Measurements from ENCODE around the gene CDIPT. TPM values are rescaled to one million over a fixed set of nuclear protein-coding genes. Genes with fewer than 3 reads are reported as not detected.

The CDIPT gene
- total and polyA plus RNA-seq, 2 of the 13 experiments (the other 11 are each of a cell fraction or from before 2014, with no cell fraction given), result 54.9 to 97.5 TPM

DNA sequence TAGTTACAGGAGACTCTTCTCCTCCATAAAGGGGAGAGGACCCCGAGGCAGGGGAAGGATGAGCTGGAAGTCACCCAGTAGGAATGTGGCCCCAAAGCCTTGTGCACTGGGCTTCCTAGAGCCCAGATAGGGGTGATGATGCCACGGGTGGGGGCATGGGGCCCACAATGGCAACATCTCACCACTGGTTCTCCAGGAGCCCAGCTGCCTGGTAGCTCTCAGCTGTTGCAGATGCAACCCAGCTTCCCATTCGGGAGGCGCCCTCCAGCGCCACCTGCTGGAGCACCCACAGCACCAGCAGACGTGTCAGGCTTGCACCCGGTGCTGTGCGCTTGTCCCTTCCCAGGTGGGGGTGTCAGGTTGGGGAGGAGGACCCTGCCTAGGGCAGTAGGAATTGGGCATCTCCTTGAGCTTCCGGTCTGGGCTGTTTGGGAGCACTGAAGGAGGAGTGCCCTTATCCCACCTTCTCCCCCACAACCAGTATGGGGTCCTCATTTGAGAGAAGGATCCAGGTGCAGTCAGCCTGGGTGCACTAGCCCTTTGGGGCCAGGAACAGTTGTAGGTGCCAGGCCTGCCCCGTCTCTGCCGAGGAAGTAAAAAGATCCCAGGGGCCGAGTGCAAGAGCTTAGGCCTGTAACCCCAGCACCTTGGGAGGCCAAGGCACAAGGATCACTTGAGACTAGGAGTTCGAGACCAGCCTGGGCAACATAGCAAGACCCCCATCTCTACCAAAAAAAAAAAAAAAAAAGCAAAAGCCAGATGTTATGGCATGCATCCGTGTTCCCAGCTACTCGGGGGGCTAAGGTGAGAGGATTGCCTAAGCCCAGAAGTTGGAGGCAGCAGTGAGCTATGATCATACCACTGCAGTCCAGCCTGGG lies 14.4 kb downstream of the CDIPT start (continued):
- TF ChIP-seq ATF2 (CRISPR knock-in tag; IDR thresholded peaks at IDR 0.05), result peak; percentile 74
- TF ChIP-seq MEF2D (CRISPR knock-in tag; IDR thresholded peaks at IDR 0.05), result no peak
- TF ChIP-seq PAWR (CRISPR knock-in tag; IDR thresholded peaks at IDR 0.05; ENCODE audit: borderline replicate concordance), result no peak
- TF ChIP-seq MLX (CRISPR knock-in tag; IDR thresholded peaks at IDR 0.05), result no peak
- no peak for TF ChIP-seq ATF1 (CRISPR knock-in tag; IDR thresholded peaks at IDR 0.05)
- no peak for TF ChIP-seq SMARCE1 (IDR thresholded peaks at IDR 0.05; ENCODE audit: borderline replicate concordance)
- TF ChIP-seq SP1 (IDR thresholded peaks at IDR 0.05), result no peak
- TF ChIP-seq SP1 (CRISPR knock-in tag; IDR thresholded peaks at IDR 0.05), result no peak; the same call in 1 of the 2 replicates
- TF ChIP-seq FOSL1 (CRISPR knock-in tag; IDR thresholded peaks at IDR 0.05; ENCODE audit: borderline replicate concordance), result no peak
- no peak for TF ChIP-seq HCFC1 (IDR thresholded peaks at IDR 0.05; ENCODE audit: low read depth, low read length)
- TF ChIP-seq NR1H2 (CRISPR knock-in tag; IDR thresholded peaks at IDR 0.05; ENCODE audit: borderline replicate concordance, low read depth), result no peak
- peak; percentile 57; the same call in 1 of the 2 replicates for TF ChIP-seq RXRB (CRISPR knock-in tag; IDR thresholded peaks at IDR 0.05; ENCODE audit: borderline replicate concordance)
- no peak for TF ChIP-seq PHF21A (CRISPR knock-in tag; IDR thresholded peaks at IDR 0.05)
- TF ChIP-seq, protein P1, sequence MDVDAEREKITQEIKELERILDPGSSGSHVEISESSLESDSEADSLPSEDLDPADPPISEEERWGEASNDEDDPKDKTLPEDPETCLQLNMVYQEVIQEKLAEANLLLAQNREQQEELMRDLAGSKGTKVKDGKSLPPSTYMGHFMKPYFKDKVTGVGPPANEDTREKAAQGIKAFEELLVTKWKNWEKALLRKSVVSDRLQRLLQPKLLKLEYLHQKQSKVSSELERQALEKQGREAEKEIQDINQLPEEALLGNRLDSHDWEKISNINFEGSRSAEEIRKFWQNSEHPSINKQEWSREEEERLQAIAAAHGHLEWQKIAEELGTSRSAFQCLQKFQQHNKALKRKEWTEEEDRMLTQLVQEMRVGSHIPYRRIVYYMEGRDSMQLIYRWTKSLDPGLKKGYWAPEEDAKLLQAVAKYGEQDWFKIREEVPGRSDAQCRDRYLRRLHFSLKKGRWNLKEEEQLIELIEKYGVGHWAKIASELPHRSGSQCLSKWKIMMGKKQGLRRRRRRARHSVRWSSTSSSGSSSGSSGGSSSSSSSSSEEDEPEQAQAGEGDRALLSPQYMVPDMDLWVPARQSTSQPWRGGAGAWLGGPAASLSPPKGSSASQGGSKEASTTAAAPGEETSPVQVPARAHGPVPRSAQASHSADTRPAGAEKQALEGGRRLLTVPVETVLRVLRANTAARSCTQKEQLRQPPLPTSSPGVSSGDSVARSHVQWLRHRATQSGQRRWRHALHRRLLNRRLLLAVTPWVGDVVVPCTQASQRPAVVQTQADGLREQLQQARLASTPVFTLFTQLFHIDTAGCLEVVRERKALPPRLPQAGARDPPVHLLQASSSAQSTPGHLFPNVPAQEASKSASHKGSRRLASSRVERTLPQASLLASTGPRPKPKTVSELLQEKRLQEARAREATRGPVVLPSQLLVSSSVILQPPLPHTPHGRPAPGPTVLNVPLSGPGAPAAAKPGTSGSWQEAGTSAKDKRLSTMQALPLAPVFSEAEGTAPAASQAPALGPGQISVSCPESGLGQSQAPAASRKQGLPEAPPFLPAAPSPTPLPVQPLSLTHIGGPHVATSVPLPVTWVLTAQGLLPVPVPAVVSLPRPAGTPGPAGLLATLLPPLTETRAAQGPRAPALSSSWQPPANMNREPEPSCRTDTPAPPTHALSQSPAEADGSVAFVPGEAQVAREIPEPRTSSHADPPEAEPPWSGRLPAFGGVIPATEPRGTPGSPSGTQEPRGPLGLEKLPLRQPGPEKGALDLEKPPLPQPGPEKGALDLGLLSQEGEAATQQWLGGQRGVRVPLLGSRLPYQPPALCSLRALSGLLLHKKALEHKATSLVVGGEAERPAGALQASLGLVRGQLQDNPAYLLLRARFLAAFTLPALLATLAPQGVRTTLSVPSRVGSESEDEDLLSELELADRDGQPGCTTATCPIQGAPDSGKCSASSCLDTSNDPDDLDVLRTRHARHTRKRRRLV (CRISPR knock-in tag; IDR thresholded peaks at IDR 0.05), result no peak
- no peak for TF ChIP-seq NR2F6 (IDR thresholded peaks at IDR 0.05)
- TF ChIP-seq NR2F6 (CRISPR knock-in tag; IDR thresholded peaks at IDR 0.05), result no peak; the same call in 1 of the 2 replicates
- no peak for TF ChIP-seq GABPA (IDR thresholded peaks at IDR 0.05; ENCODE audit: low read depth, low read length)
- TF ChIP-seq GABPA (CRISPR knock-in tag; IDR thresholded peaks at IDR 0.05; ENCODE audit: low read depth), result no peak
- peak; percentile 44; the same call in 1 of the 2 replicates for TF ChIP-seq ETV5 (CRISPR knock-in tag; IDR thresholded peaks at IDR 0.05; ENCODE audit: borderline replicate concordance)
- no peak for TF ChIP-seq SP140L (CRISPR knock-in tag; IDR thresholded peaks at IDR 0.05; ENCODE audit: borderline replicate concordance)
- TF ChIP-seq, protein P2, sequence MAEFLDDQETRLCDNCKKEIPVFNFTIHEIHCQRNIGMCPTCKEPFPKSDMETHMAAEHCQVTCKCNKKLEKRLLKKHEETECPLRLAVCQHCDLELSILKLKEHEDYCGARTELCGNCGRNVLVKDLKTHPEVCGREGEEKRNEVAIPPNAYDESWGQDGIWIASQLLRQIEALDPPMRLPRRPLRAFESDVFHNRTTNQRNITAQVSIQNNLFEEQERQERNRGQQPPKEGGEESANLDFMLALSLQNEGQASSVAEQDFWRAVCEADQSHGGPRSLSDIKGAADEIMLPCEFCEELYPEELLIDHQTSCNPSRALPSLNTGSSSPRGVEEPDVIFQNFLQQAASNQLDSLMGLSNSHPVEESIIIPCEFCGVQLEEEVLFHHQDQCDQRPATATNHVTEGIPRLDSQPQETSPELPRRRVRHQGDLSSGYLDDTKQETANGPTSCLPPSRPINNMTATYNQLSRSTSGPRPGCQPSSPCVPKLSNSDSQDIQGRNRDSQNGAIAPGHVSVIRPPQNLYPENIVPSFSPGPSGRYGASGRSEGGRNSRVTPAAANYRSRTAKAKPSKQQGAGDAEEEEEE (CRISPR knock-in tag; IDR thresholded peaks at IDR 0.05; ENCODE audit: borderline replicate concordance), result no peak
- no peak for TF ChIP-seq KLF9 (CRISPR knock-in tag; IDR thresholded peaks at IDR 0.05; ENCODE audit: low read depth)
- TF ChIP-seq ZNF782 (CRISPR knock-in tag; IDR thresholded peaks at IDR 0.05; ENCODE audit: borderline replicate concordance), result no peak; the same call in 1 of the 2 replicates
